ENCODE data around the gene TLX3. TPM values are rescaled to one million over a fixed set of nuclear protein-coding genes. Genes with fewer than 3 reads are reported as not detected.

The TLX3 gene
- polyA plus RNA-seq, 3 donors from 2014 or later = not detected

DNA sequence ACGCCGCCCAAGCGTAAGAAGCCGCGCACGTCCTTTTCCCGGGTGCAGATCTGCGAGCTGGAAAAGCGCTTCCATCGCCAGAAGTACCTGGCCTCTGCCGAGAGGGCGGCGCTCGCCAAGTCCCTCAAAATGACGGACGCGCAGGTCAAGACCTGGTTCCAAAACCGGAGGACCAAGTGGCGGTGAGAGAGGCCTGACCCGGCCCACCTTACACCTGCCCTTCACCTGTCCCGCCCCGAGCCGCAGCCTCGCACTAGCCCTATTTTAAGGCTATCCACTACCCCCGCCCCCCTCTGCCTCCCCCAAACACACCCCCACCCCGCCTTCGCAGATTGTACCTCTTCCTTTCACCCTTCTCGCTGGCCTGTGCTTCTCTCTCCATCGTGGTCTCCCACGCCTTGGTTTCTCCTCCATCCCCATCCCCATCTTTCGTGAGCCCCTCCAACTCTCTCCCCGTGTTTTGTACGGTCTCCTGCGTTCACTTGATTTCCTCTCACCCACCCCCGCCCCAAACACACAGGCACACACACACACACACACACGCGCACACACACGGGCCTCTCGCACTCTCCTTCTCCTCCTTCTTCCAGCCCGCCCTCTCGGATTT lies 1.3 kb downstream of the TLX3 start:
- H3K4me3 Mint-ChIP-seq = peak overlapping the region; percentile 26 to 67 (median 42)
- no peak for DNase-seq
- no peak overlapping the region for H3K27ac Mint-ChIP-seq
- H3K4me1 Mint-ChIP-seq = peaks cover 49 to 55% of the 10 kb centered on the region in 2 donors
- peaks cover 0 to 3% (median 0%) of the 10 kb centered on the region in 6 donors for H3K9me3 Mint-ChIP-seq
- H3K27me3 Mint-ChIP-seq (ENCODE audit: low read depth in 3 of 3) = peaks cover 12 to 58% (median 51%) of the 10 kb centered on the region in 3 donors
- peaks cover 0 to 5% (median 4%) of the 10 kb centered on the region in 3 donors for H3K36me3 Mint-ChIP-seq

DNA sequence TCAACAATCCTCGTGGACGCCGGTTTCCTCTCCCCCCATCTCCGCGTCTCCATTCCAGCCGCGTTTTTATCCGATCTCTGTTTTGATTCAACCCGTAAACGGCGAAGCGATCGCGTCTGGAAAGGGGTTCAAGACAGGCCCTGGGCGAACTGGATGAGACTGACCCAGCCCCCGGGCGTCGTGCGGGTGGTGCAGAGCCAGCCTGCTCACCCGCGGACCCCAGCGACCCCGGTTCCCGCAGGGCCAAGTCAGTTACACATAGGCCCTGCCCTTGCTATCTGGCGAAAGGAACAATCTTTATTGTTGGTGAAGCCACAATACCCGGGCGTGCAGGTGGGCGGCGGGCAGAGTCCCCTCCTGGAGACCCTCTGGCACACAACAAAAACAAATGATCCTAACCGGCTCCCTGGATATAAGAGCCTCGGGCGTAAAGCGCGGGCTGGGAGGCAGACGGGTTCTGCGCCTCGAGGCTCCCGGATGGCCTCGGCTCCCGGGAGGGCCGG lies 1.8 kb downstream of the TLX3 start:
- peaks cover 0 to 5% (median 4%) of the 10 kb centered on the region in 3 donors for H3K36me3 Mint-ChIP-seq
- peak overlapping the region; percentile 26 to 67 (median 42) for H3K4me3 Mint-ChIP-seq
- peaks cover 12 to 53% (median 53%) of the 10 kb centered on the region in 3 donors for H3K27me3 Mint-ChIP-seq (ENCODE audit: low read depth in 3 of 3)
- no peak overlapping the region for H3K27ac Mint-ChIP-seq
- H3K4me1 Mint-ChIP-seq = peaks cover 49 to 51% of the 10 kb centered on the region in 2 donors
- DNase-seq = no peak
- H3K9me3 Mint-ChIP-seq = peaks cover 0 to 3% (median 0%) of the 10 kb centered on the region in 6 donors

DNA sequence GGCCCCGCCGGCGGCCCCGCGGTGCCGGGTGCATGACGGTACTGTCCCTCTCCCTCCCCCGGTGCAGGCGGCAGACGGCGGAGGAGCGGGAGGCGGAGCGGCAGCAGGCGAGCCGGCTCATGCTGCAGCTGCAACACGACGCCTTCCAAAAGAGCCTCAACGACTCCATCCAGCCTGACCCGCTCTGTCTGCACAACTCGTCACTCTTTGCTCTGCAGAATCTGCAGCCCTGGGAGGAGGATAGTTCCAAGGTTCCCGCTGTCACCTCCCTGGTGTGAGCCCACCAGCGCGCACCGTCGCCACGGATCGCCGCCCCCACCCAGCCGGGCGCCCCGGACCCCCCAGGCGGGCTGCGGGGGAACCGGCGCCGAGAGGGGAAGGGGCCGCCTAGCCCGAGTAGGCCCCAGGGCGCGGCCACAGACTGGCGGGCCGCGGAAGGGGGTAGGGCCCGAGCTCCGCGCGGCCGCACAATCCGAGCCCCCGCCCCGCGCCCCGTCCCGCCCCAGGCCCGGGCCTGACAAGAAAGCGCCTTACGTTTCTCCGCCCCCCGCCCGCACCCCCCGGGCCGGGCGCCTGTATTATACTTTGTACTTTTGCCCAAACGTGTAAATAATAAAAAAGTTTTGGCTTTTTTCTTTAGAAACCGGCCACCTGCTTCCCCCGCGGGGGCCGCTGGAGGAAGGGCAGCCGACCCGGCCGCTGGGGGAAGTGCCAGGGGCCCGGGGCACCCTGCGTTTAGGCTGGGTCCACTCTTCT lies 2.5 kb downstream of the TLX3 start:
- DNase-seq = no peak
- Mint-ChIP-seq H3K36me3 (peaks cover 0 to 5% (median 4%) of the 10 kb centered on the region in 3 donors), H3K4me3 (peak overlapping the region; percentile 27 to 53 (median 45)), H3K4me1 (peaks cover 45 to 49% of the 10 kb centered on the region in 2 donors), H3K27me3 (ENCODE audit: low read depth in 3 of 3) (peaks cover 14 to 54% (median 46%) of the 10 kb centered on the region in 3 donors), H3K27ac (no peak overlapping the region), H3K9me3 (peaks cover 0 to 3% (median 0%) of the 10 kb centered on the region in 6 donors)

DNA sequence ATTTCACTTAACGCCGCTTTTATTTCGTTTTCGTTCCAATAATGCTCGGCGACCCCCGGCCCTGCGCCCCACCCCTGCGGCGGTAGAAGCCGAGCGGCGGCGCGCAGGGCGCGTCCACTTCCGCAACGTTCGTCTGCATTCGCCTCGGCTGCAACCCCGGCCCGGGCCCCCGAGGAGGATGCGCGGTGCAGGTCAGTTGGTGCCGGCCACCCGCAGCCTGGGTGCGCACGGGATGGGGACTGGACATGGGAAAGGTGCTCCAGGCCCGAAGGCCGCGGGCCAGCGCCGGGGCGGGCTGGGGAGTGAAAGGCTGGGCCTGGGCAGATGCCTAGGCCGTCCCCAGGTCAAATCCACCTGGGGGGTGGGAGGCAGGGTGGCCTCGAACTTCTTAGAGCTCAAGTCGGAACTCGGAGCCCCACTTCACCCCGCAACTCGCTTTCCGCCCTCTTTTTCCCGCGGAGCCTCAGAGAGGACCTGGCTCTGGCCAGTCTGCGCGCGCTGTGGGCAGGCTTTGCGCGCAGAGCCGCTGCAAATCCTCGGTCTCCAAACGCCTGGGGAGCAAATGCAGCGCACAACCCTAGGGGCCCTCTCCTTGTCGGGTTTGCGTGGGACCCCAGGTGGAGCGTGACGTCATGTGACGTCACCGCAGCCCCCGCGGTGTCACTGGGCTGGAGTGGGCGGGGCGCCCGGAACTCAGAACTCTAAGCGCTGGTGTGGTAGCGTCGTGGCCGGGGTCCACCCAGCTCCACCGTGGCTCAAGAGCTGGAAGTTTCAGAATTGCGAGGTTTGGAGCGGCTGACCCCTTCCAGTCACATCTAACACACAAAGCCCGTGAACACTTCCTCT lies 3.3 kb downstream of the TLX3 start:
- H3K27me3 Mint-ChIP-seq (ENCODE audit: low read depth in 3 of 3) = peaks cover 16 to 48% (median 45%) of the 10 kb centered on the region in 3 donors
- H3K9me3 Mint-ChIP-seq = peaks cover 0 to 3% (median 0%) of the 10 kb centered on the region in 6 donors
- H3K36me3 Mint-ChIP-seq = peaks cover 0 to 5% (median 4%) of the 10 kb centered on the region in 3 donors
- no peak overlapping the region for H3K27ac Mint-ChIP-seq
- H3K4me3 Mint-ChIP-seq = peak overlapping the region; percentile 65 to 88 (median 74)
- no peak for DNase-seq
- peaks cover 42% of the 10 kb centered on the region in 2 donors for H3K4me1 Mint-ChIP-seq

DNA sequence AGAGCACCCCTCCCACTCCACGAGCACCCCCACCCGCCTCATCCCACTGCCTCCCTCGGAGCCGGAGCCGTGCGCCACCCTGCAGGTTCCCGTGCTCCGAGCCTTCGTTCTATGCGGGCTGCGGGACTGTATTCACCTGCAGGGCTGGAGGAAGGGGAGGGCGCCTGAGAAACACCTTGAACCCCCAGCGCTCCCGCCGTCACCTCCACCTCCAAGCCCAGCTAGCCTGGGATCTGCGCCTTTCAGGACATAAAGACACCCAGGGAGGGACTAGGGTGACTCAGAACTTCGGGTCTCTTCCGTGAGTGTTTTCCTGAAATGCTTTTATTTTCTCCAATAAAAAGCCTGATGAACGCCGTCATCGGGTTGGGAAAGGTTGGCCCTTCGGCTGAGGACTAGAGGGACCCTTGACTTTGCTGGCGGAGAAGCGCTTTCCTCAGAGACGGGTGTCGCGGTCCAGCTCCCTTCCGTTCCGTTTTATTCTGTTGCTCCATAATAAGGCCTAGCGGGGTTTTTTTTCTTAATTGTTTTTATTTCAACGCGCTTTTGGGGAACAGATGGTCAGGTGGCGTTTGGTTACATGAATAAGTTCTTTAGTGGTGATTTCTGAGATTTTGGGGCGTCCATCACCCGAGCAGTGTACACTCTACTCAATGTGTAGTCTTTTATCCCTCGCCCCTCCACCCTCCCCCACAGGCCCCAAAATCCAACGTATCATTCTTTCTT lies 4.6 kb downstream of the TLX3 start:
- Mint-ChIP-seq H3K27ac (no peak overlapping the region), H3K36me3 (peaks cover 0 to 5% (median 4%) of the 10 kb centered on the region in 3 donors), H3K27me3 (ENCODE audit: low read depth in 3 of 3) (peaks cover 13 to 50% (median 44%) of the 10 kb centered on the region in 3 donors), H3K9me3 (peaks cover 0 to 3% (median 0%) of the 10 kb centered on the region in 6 donors), H3K4me3 (peak overlapping the region in 3 of 5 donors; percentile 25 to 61 (median 36)), H3K4me1 (peaks cover 33 to 34% of the 10 kb centered on the region in 2 donors)
- no peak for DNase-seq

DNA sequence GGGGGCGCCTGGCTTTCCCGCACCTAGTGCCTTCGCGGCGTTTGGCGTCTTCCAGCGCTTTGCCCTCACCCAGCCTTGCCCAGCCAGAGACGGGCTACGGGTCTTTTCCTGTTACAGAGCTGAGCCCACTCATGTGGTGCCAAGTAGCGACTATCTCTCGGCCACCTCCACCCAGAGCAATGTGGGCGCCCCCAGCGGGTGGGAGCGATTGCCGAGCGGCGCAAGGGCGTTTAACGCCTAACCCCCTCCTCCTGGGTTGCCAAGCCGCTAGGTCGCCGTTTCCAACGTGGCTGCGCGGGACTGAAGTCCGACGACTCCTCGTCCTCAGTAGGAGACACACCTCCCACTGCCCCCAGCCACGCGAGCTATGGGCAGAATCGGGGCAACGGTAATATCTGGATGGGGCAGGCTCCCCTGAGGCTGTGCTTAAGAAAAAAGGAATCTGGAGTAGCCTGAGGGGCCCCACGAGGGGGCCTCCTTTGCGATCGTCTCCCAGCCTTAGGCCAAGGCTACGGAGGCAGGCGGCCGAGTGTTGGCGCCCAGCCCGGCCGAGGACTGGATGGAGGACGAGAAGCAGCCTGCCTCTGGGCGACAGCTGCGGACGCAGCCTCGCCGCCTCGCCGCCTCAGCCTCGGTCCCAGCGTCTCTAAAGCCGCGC lies 5.8 kb downstream of the TLX3 start:
- Mint-ChIP-seq H3K4me3 (no peak overlapping the region), H3K9me3 (peaks cover 0 to 3% (median 0%) of the 10 kb centered on the region in 6 donors), H3K27ac (no peak overlapping the region), H3K36me3 (peaks cover 0 to 5% (median 4%) of the 10 kb centered on the region in 3 donors), H3K27me3 (ENCODE audit: low read depth in 3 of 3) (peaks cover 13 to 50% (median 42%) of the 10 kb centered on the region in 3 donors), H3K4me1 (peaks cover 29% of the 10 kb centered on the region in 2 donors)
- no peak for DNase-seq

DNA sequence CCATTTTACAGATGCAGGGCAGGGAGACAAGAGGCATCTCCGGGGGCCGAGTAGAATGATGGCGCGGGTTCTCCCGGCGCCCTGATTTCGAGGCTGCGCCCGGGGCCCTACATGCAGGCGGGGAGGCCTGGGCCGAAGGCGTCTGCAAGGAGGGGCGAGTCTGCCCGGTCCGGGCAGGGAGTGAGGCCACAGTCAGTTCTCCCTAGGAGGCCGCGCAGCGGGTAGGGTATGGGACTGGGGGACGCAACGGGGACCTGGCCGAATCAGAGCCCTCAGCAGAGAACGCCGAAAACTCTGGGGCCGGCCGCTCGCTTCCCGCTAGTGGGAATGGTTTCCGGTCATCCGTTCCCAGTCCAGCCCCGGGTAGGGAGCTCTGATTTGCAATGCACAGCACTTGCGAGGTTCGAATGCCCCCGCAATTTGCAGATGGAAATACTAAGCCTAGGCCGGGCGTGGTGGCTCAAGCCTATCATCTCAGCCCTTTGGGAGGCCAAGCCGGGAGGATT lies 6.4 kb downstream of the TLX3 start:
- H3K4me1 Mint-ChIP-seq = peaks cover 25 to 26% of the 10 kb centered on the region in 2 donors
- peaks cover 0 to 3% (median 0%) of the 10 kb centered on the region in 6 donors for H3K9me3 Mint-ChIP-seq
- peaks cover 14 to 47% (median 38%) of the 10 kb centered on the region in 3 donors for H3K27me3 Mint-ChIP-seq (ENCODE audit: low read depth in 3 of 3)
- H3K27ac Mint-ChIP-seq = no peak overlapping the region
- H3K4me3 Mint-ChIP-seq = no peak overlapping the region
- DNase-seq = no peak
- H3K36me3 Mint-ChIP-seq = peaks cover 0 to 5% (median 4%) of the 10 kb centered on the region in 3 donors

DNA sequence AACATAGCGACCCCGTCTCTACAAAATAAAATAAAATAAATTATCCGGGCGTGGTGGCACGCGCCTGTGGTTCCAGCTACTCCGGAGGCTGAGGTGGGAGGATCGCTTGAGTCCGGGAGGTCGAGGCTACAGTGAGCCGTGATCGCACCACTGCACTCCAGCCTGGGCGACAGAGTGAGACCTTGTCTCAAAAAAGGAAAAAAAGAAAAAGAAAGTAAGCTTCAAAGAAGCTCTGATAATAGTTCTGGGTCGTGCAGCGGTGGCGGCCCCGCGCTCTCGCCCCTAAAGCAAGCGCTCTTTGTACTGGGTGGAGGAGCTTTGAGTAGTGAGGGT lies 6.8 kb downstream of the TLX3 start:
- peaks cover 22 to 23% of the 10 kb centered on the region in 2 donors for H3K4me1 Mint-ChIP-seq
- H3K4me3 Mint-ChIP-seq = peak overlapping the region in 3 of 5 donors; percentile 7 to 21 (median 13)
- H3K27me3 Mint-ChIP-seq (ENCODE audit: low read depth in 3 of 3) = peaks cover 12 to 43% (median 37%) of the 10 kb centered on the region in 3 donors
- no peak for DNase-seq
- peaks cover 0 to 3% (median 0%) of the 10 kb centered on the region in 6 donors for H3K9me3 Mint-ChIP-seq
- peaks cover 0 to 5% (median 4%) of the 10 kb centered on the region in 3 donors for H3K36me3 Mint-ChIP-seq
- H3K27ac Mint-ChIP-seq = no peak overlapping the region

DNA sequence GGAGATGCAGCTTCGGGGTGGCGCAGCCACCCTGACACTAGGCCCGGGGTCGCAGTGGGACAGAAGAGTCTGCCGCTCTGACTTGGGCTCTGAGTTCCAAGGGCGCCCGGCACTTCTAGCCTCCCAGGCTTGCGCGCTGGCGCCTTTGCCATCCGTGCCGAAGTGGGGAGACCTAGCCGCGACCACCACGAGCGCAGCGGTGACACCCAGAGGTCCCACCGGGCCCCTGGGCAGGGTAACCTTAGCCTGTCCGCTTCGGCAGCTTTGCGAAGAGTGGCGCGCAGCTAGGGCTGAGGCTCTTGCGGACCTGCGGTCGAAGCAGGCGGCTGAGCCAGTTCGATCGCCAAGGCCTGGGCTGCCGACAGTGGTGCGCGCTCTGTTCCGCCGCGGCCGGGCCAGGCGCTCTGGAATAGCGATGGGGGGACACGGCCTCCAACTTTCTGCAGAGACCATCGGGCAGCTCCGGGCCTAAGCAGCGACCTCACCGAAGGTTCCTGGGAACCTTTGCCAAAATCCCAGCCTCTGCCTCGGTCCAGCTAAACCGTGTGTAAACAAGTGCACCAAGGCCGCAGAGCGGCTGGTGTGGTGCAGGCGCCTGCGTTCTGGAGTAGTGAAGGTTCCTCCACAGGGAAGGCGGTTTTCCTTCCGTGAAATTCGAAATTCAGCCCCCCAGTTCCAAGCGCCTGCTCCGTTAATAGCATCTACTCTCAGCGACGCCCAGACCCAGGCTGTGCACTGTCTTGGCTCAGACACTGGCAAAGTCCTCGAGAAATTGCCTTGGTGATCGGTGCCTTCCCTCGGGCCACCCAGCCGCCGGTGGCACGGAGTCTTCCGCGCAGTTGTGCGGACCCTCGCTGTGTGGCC lies 7.4 kb downstream of the TLX3 start:
- DNase-seq = no peak
- Mint-ChIP-seq H3K9me3 (peaks cover 0 to 3% (median 0%) of the 10 kb centered on the region in 6 donors), H3K27ac (no peak overlapping the region), H3K4me1 (peaks cover 22 to 23% of the 10 kb centered on the region in 2 donors), H3K27me3 (ENCODE audit: low read depth in 3 of 3) (peaks cover 16 to 41% (median 34%) of the 10 kb centered on the region in 3 donors), H3K4me3 (peak overlapping the region in 3 of 5 donors; percentile 7 to 21 (median 13)), H3K36me3 (peaks cover 0 to 5% (median 4%) of the 10 kb centered on the region in 3 donors)

DNA sequence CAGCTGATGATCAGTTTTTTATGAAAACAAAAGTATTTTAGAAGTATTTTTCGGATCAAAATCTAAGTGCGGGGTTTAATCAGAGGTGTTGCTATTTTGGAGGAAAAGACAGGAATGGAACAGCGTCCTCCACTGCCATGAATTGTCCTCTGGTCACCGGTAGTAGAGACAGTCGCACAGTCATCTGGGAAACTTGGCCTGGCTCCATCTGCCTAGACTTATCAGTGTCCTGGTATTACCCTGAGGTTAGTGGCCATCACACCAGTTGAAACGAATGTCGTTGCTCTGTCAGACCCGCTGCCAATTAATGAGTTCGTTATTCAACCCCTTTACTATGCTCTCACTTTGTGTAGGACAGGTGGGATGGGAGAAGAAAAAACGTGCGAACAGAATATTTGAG lies 8.2 kb downstream of the TLX3 start:
- Mint-ChIP-seq H3K4me3 (no peak overlapping the region), H3K9me3 (peaks cover 0 to 3% (median 0%) of the 10 kb centered on the region in 6 donors), H3K27me3 (ENCODE audit: low read depth in 3 of 3) (peaks cover 17 to 42% (median 34%) of the 10 kb centered on the region in 3 donors), H3K4me1 (peaks cover 22 to 23% of the 10 kb centered on the region in 2 donors), H3K36me3 (peaks cover 0 to 5% (median 4%) of the 10 kb centered on the region in 3 donors), H3K27ac (no peak overlapping the region)
- no peak for DNase-seq

DNA sequence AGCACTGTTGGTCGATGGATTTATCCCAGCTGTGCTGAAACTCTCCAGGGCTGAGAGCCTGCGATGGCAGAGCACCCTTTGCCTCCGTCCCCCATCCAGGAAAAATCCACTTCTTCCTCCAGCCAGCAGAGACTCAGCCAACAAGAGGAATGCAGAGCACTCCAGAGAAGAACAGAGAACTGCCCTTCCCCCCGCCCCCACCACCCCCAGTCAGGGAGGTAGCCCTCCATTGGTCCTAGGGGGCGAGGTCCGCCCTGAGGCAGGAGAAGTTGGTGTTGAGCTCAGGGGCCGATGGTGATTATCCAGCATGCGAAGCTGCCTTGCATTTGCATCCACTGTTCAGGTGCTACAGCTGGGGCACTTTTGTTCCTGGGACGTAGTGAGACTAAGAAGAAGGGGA lies 9.0 kb downstream of the TLX3 start:
- Mint-ChIP-seq H3K4me1 (peaks cover 16 to 17% of the 10 kb centered on the region in 2 donors), H3K27me3 (ENCODE audit: low read depth in 3 of 3) (peaks cover 15 to 36% (median 28%) of the 10 kb centered on the region in 3 donors), H3K27ac (no peak overlapping the region), H3K4me3 (no peak overlapping the region), H3K36me3 (peaks cover 0 to 1% (median 1%) of the 10 kb centered on the region in 3 donors), H3K9me3 (peaks cover 0 to 3% (median 0%) of the 10 kb centered on the region in 6 donors)
- no peak for DNase-seq

Measured in immature natural killer cell (primary cell).